ENCODE results near the gene SMURF1. TPM values are rescaled to one million over a fixed set of nuclear protein-coding genes. Genes with fewer than 3 reads are reported as not detected.

The SMURF1 gene
- total RNA-seq, 2 experiments from 2014 or later, result 10.1 to 11.1 TPM

DNA sequence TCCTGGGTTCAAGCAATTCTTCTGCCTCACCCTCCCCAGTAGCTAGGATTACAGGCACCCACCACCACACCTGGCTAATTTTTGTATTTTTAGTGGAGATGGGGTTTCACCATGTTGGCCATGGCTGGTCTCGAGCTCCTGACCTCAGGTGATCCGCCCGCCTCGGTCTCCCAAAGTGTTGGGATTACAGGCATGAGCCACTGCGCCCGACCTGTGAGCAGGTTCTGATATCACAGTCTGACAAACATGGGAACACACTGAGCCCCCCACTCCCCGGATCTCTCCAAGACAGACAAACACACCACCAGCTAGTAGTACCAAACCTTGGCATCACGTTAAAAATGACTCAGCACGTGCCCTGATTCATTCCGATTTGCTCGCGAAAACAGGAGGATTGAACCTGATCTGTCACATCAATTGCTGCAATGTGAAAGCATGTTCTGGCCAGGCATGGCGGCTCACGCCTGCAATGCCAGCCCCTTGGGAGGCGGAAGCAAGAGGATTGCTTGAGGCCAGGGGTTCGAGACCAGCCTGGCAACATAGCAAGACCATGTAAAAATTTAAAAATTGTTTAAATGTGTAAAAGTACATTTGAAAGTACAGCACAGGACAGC, 106.5 kb downstream of the SMURF1 start:
- H3K4me3 Mint-ChIP-seq, result no peak overlapping the region
- H3K27me3 Mint-ChIP-seq (ENCODE audit: low read depth), result no peaks in the 10 kb centered on the region
- H3K4me1 Mint-ChIP-seq (ENCODE audit: low read depth), result no peaks in the 10 kb centered on the region
- H3K27ac Mint-ChIP-seq, result peak overlapping the region; percentile 6
- CTCF ChIA-PET, result interaction anchor here (0.7 to 3.5 kb wide), 4 partner anchors 12 to 277 kb away, joined by 3 to 25 read pairs (median 3); no protein-coding TSS in a partner anchor
- no peaks in the 10 kb centered on the region for H3K9me3 Mint-ChIP-seq
- H3K36me3 Mint-ChIP-seq (ENCODE audit: low read depth), result peaks cover 23% of the 10 kb centered on the region
- intact Hi-C loops (cut with micrococcal nuclease), result no loop called here
- no peak for DNase-seq

DNA sequence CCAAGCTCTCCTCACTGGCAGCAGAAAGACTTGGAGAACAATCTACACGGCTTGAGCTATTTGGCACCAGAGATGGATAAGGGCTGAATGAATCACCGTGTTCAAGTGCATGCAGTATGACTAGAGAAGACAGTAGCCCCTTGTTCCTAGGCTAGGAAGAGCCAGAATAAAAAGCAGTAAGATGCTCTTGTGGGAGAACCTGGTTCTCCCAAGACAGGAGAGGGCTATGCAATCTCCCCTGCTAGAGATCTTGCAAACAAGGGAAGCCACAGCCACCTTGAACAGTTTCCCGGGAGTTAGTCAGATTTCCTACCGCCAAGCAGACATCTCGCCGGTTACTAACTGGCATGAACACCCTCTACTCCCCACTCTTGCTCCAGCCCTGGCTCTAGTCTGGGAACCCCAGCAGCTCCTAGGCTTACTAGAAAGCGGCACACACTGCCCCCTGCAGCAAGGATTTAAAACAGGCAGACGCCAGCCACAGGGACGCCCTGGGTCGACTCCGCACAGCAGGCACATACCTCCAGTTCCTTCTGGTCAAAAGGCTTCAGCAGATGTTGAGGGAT, 107.3 kb downstream of the SMURF1 start:
- Mint-ChIP-seq H3K4me1 (ENCODE audit: low read depth) (no peaks in the 10 kb centered on the region), H3K27ac (peak overlapping the region; percentile 18), H3K4me3 (no peak overlapping the region), H3K9me3 (no peaks in the 10 kb centered on the region), H3K27me3 (ENCODE audit: low read depth) (no peaks in the 10 kb centered on the region), H3K36me3 (ENCODE audit: low read depth) (peaks cover 22% of the 10 kb centered on the region)
- intact Hi-C loops (cut with micrococcal nuclease), result no loop called here
- DNase-seq, result no peak
- CTCF ChIA-PET, result interaction anchor here (0.7 to 3.5 kb wide), 6 partner anchors 11 to 291 kb away, joined by 3 to 25 read pairs (median 3); partner anchors contain the start of gene SMURF1

DNA sequence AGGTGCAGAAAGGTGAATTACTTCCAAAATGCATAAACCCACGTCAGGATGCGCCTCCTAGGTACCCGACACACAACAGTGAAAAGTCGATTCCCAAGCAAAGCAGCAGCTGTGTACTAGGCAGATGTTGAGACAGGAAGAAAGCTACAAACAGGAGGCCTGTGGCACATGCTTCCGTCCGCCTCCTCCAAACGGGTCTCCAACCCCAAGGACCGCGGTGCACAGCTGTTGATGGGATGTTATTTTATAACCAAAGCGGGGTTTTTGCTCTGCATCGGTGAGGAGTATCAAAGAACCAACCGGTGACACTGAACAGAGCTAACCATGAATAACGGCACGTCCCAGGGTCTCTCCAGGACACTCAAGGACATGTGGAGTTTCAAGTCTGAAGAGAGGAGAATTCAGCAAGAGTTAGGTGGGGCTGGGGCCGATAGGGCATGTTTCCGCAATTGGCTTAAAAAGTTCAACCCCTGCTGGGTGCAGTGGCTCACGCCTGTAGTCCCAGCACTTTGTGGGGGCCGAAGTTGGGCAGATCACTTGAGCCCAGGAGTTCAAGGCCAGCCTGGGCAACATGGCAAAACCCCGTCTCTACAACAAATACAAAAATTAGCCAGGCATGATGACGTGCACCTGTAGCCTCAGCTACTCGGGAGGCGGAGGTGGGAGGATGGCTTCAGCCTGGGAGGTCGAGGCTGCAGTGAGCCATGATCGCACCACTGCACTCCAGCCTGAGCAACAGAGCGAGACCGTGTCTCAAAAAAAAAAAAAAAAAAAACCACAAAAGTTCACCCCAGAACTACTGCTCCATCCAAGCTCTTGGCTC, 108.0 kb downstream of the SMURF1 start:
- intact Hi-C loops (cut with micrococcal nuclease), result no loop called here
- Mint-ChIP-seq H3K36me3 (ENCODE audit: low read depth) (peaks cover 22% of the 10 kb centered on the region), H3K27me3 (ENCODE audit: low read depth) (no peaks in the 10 kb centered on the region), H3K4me3 (no peak overlapping the region), H3K9me3 (no peaks in the 10 kb centered on the region), H3K4me1 (ENCODE audit: low read depth) (peaks cover 3% of the 10 kb centered on the region), H3K27ac (no peak overlapping the region)
- CTCF ChIA-PET, result interaction anchor here (1.1 to 3.5 kb wide), 4 partner anchors 13 to 278 kb away, joined by 3 to 25 read pairs (median 3); partner anchors contain the start of gene SMURF1
- no peak for DNase-seq

DNA sequence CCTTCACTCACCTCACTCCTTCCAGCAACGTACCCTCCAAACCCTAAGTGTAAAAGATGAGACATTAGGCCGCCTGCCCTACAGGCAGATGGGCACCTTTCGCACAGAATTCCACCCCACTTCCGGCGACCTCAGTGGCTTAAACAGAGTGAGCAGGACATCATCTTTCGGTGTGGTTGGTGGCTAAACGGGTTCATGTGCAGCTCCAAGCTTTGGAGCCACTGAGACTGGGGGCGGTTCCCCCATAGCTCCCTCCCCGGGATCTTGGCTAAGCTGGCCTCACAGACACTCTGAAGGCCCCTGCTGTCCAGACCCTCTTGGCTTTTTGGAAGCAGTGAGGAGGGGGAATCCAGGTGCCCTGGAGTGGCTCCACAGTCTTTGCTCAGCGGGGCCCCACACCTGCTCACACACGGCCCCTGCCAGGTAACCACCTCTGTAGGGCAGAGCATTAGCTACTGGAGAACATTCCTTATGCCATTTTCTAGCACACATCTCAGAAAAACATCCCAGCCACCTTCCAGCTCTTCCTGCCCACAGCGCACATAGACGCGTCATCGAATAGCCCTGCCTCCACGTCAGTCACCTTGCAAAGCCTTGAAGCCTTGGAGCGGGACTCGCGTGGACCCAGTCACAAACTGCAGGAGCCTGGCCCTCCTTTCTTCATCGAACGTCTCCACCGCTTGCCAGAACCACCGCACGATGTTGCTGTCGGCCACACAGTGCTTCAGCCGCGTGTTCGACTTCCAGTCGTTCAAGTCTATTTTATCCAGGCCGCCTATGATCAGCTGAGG, 108.8 kb downstream of the SMURF1 start:
- CTCF ChIA-PET, result interaction anchor here (0.6 to 3.5 kb wide), 3 partner anchors 236 to 279 kb away, joined by 3 to 25 read pairs (median 5); no protein-coding TSS in a partner anchor
- intact Hi-C loops (cut with micrococcal nuclease), result no loop called here
- no peak overlapping the region for H3K4me3 Mint-ChIP-seq
- H3K27ac Mint-ChIP-seq, result no peak overlapping the region
- peaks cover 16% of the 10 kb centered on the region for H3K36me3 Mint-ChIP-seq (ENCODE audit: low read depth)
- no peaks in the 10 kb centered on the region for H3K9me3 Mint-ChIP-seq
- H3K27me3 Mint-ChIP-seq (ENCODE audit: low read depth), result no peaks in the 10 kb centered on the region
- H3K4me1 Mint-ChIP-seq (ENCODE audit: low read depth), result peaks cover 3% of the 10 kb centered on the region
- DNase-seq, result no peak

DNA sequence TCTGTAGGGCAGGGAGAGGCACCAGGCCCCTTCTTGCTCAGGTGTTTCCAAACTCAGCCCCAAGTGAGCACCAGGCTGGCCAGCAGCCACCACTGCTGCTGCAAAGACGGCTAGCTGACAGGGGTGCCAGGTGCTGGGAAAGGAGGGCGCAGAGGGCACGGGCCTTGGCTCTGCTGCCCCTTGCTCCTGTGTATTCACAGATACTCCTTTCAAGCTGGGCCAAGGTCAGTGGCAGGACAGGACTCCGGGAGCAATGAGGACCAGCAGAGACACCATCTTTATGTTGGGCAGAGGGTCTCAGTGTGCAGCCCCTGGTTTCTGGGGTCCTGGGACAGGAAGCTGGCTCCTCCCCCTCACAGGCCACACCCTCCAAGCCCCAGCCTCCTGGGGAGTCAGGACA, 110.1 kb downstream of the SMURF1 start:
- CTCF ChIA-PET, result interaction anchor here (0.6 kb wide), 1 partner anchor 686 kb away, joined by 3 read pairs; no protein-coding TSS in a partner anchor
- Mint-ChIP-seq H3K4me1 (ENCODE audit: low read depth) (peaks cover 3% of the 10 kb centered on the region), H3K27me3 (ENCODE audit: low read depth) (no peaks in the 10 kb centered on the region), H3K9me3 (no peaks in the 10 kb centered on the region), H3K27ac (no peak overlapping the region), H3K4me3 (no peak overlapping the region), H3K36me3 (ENCODE audit: low read depth) (peaks cover 11% of the 10 kb centered on the region)
- no peak for DNase-seq
- intact Hi-C loops (cut with micrococcal nuclease), result no loop called here

DNA sequence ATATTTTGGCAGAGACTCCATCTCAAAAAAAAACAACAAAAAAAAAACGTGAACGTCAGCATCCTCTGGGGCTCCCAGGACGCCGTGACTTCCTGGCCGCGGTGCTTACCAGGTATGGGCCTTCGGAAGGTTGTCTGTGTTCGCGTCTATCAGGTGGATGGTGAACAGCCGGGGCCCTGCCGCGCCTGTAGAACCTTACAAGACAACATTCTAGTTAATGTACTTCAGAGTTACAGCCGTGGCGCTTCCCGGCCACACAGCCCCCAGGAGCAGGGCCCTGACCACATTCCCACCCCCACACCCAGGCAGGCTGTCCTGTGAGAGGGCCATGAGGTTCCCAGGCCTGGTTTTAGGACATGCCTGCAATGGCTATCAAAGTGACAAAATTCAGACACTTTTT, 111.0 kb downstream of the SMURF1 start:
- Mint-ChIP-seq H3K36me3 (ENCODE audit: low read depth) (peaks cover 16% of the 10 kb centered on the region), H3K4me3 (no peak overlapping the region), H3K27ac (no peak overlapping the region), H3K4me1 (ENCODE audit: low read depth) (peaks cover 3% of the 10 kb centered on the region), H3K9me3 (no peaks in the 10 kb centered on the region), H3K27me3 (ENCODE audit: low read depth) (no peaks in the 10 kb centered on the region)
- intact Hi-C loops (cut with micrococcal nuclease), result no loop called here
- CTCF ChIA-PET, result no interaction called here
- DNase-seq, result no peak

DNA sequence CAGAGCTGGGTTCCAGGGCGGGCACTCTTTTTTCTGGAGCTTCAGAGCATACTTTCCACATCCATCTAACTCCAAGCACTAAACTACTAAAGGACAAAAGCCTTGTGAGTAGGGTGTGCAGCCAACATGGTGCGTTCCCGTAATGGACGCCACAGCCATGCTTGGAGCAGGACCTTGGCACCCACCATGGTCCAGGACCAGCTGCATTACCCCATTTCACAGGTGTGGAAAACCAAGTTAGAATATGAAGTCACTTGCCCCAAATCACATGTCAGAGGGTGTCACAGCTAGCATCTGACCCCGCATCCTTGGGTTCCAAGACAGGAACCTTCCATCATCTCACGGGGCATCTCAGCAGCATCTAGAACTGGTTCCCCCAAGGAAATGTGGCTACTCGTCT, 112.4 kb downstream of the SMURF1 start:
- H3K4me3 Mint-ChIP-seq, result no peak overlapping the region
- H3K36me3 Mint-ChIP-seq (ENCODE audit: low read depth), result peaks cover 14% of the 10 kb centered on the region
- no peaks in the 10 kb centered on the region for H3K27me3 Mint-ChIP-seq (ENCODE audit: low read depth)
- intact Hi-C loops (cut with micrococcal nuclease), result no loop called here
- peaks cover 3% of the 10 kb centered on the region for H3K4me1 Mint-ChIP-seq (ENCODE audit: low read depth)
- DNase-seq, result no peak
- no peaks in the 10 kb centered on the region for H3K9me3 Mint-ChIP-seq
- peak overlapping the region; percentile 54 for H3K27ac Mint-ChIP-seq
- CTCF ChIA-PET, result interaction anchor here (0.5 to 1.3 kb wide), 2 partner anchors 9 to 321 kb away, joined by 3 read pairs; no protein-coding TSS in a partner anchor

DNA sequence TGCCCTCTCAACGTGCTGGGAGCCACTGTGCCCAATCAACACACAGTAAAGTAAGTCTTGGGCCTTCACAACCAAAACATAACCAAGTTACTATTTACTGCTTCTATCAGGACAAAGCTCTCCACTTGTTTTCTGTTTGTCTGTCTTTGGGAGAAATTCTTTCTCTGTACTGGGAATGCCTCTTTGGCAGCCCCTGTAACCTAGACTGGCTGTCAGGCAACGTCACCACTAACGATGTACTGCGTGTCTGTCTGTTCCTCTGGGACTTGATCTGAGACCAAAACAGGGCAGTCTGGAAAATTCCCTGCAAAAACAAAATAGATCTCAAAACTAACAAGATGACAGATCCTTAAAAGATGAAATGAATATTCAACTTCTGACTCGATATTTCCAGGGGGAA, 113.0 kb downstream of the SMURF1 start:
- no peaks in the 10 kb centered on the region for H3K27me3 Mint-ChIP-seq (ENCODE audit: low read depth)
- DNase-seq, result no peak
- no peak overlapping the region for H3K4me3 Mint-ChIP-seq
- peaks cover 13% of the 10 kb centered on the region for H3K36me3 Mint-ChIP-seq (ENCODE audit: low read depth)
- no peaks in the 10 kb centered on the region for H3K9me3 Mint-ChIP-seq
- intact Hi-C loops (cut with micrococcal nuclease), result no loop called here
- H3K4me1 Mint-ChIP-seq (ENCODE audit: low read depth), result peaks cover 3% of the 10 kb centered on the region
- peak overlapping the region; percentile 54 for H3K27ac Mint-ChIP-seq
- CTCF ChIA-PET, result interaction anchor here (1.1 to 1.3 kb wide), 2 partner anchors 8 to 9 kb away, joined by 3 to 5 read pairs; no protein-coding TSS in a partner anchor

DNA sequence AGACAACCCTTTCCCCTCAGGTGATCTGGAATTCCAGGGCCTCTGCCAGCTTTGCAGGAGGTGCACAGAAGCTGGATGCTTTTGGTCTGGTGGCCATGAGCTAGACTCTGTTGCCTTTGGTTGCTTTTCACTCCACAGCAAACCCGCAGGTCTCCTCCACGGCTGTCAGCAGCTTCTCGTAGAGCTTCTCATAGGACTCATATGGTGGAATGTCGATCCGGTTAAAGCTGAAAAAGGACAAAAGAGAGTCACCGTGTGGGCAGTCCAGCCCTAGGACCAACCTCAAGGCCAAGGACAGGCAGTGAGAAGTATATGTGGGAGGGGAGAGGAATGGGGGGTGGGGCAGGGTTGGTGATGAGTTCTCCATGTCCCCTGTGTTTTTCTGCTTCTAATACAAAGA, 113.5 kb downstream of the SMURF1 start:
- no peak for DNase-seq
- Mint-ChIP-seq H3K4me3 (no peak overlapping the region), H3K9me3 (no peaks in the 10 kb centered on the region), H3K36me3 (ENCODE audit: low read depth) (peaks cover 13% of the 10 kb centered on the region), H3K27ac (no peak overlapping the region), H3K27me3 (ENCODE audit: low read depth) (no peaks in the 10 kb centered on the region), H3K4me1 (ENCODE audit: low read depth) (peaks cover 3% of the 10 kb centered on the region)
- intact Hi-C loops (cut with micrococcal nuclease), result no loop called here
- CTCF ChIA-PET, result interaction anchor here (0.6 to 1.1 kb wide), 2 partner anchors 8 to 906 kb away, joined by 4 to 5 read pairs; no protein-coding TSS in a partner anchor

DNA sequence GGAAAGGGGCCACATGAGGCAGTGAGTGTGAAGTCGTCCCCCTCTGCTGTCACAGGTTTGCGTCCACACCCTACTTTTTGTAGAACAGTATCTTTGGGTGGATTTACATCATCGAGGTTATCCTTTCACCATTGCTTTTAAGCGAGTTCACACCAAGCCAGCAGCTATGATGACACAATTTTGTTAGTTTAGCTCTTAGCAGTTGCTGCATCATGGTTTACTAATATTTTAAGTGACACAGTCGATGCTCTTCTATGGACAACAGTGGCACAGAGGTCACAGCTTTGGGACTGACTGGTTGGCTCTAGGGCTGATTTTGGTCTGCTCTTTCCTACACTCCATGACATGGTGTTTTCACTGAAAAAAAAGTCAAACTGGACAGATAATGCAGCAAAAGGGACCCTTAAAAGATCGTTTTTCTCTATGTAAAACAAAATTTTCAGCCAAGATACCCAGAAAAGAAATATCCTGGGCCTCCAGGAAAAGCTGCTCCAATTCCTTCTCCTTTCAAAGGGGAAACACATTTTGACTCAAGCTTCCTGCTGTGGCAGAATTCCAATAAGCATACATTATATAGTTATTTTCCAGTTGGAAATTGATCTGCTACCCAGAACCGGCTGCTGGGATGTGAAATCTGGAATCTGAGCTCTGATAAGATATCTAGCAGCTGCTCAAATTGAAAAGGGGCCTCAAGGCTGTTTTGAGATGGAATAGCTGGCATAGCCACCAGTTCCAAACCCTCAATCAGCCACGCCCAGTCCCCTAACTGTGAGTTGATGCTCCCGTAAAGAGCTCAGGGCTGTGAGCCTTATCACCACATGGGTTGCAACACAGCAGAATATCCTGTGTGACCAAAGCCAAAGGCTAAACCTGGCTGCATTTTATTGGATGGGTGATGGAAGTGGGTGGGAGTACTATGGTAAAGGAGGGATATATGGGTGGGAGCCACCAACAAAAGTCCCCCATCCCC, 114.2 kb downstream of the SMURF1 start:
- no peaks in the 10 kb centered on the region for H3K27me3 Mint-ChIP-seq (ENCODE audit: low read depth)
- H3K36me3 Mint-ChIP-seq (ENCODE audit: low read depth), result peaks cover 11% of the 10 kb centered on the region
- H3K9me3 Mint-ChIP-seq, result no peaks in the 10 kb centered on the region
- CTCF ChIA-PET, result interaction anchor here (0.5 to 1.1 kb wide), 3 partner anchors 9 to 907 kb away, joined by 3 to 5 read pairs (median 4); no protein-coding TSS in a partner anchor
- no peak overlapping the region for H3K4me3 Mint-ChIP-seq
- intact Hi-C loops (cut with micrococcal nuclease), result no loop called here
- peak overlapping the region; percentile 15 for H3K27ac Mint-ChIP-seq
- peaks cover 3% of the 10 kb centered on the region for H3K4me1 Mint-ChIP-seq (ENCODE audit: low read depth)
- DNase-seq, result no peak

Data from activated naive CD4-positive, alpha-beta T cell treated with anti-CD3 and anti-CD28 coated beads for 36 hours (primary cell).